Progenitor cell of endocrine pancreas (in vitro differentiated cells): ENCODE results near the gene SIM1. TPM values are rescaled to one million over a fixed set of nuclear protein-coding genes. Genes with fewer than 3 reads are reported as not detected.

Source experiments
- DNase-seq: peaks from one replicate; pipeline ENCODE4 v3.0.0; 2021; ENCODE audit warnings: low spot score; ENCODE audit not compliant: unreplicated experiment
- H3K27ac Mint-ChIP-seq: 2 replicates; pipeline ENCODE4 v1.8.0; 2021; ENCODE audit warnings: mild to moderate bottlenecking, moderate library complexity, mixed read lengths
- H3K27me3 Mint-ChIP-seq: 2 replicates; pipeline ENCODE4 v1.8.0; 2021; ENCODE audit warnings: mixed read lengths
- H3K36me3 Mint-ChIP-seq: 2 replicates; pipeline ENCODE4 v1.8.0; 2022; ENCODE audit warnings: mixed read lengths; ENCODE audit not compliant: insufficient read depth
- H3K4me1 Mint-ChIP-seq: 2 replicates; pipeline ENCODE4 v1.8.0; 2021; ENCODE audit warnings: low read depth, mixed read lengths
- H3K4me3 Mint-ChIP-seq: 2 replicates; pipeline ENCODE4 v1.8.0; 2021; ENCODE audit warnings: low read depth, mild to moderate bottlenecking, moderate library complexity, mixed read lengths
- H3K9me3 Mint-ChIP-seq: 2 replicates; pipeline ENCODE4 v1.8.0; 2021; ENCODE audit warnings: low read depth, mixed read lengths
- CTCF ChIP-seq: fragments of 200-600 bp; sonication (generic); IDR thresholded peaks from one replicate; pipeline ENCODE4 v1.5.0; 2021; ENCODE audit warnings: antibody characterized with exemption, mild to moderate bottlenecking; ENCODE audit not compliant: unreplicated experiment
- long read RNA-seq: library from polyadenylated mRNA; unstranded; transcript quantifications from one replicate; pipeline ENCODE4 v2.0.0, GENCODE V29; 2020
- total RNA-seq: library from RNA; stranded (reverse); gene quantifications from 2 replicates; pipeline ENCODE4 v1.2.1, GENCODE V29; 2021

The SIM1 gene
- 6.9 and 7.4 TPM in 2 replicates for total RNA-seq
- long read RNA-seq, partial matches to known transcripts = 1 of 12 reads
- long read RNA-seq, other reads (novel, unspliced or antisense) = 8 of 12 reads

DNA sequence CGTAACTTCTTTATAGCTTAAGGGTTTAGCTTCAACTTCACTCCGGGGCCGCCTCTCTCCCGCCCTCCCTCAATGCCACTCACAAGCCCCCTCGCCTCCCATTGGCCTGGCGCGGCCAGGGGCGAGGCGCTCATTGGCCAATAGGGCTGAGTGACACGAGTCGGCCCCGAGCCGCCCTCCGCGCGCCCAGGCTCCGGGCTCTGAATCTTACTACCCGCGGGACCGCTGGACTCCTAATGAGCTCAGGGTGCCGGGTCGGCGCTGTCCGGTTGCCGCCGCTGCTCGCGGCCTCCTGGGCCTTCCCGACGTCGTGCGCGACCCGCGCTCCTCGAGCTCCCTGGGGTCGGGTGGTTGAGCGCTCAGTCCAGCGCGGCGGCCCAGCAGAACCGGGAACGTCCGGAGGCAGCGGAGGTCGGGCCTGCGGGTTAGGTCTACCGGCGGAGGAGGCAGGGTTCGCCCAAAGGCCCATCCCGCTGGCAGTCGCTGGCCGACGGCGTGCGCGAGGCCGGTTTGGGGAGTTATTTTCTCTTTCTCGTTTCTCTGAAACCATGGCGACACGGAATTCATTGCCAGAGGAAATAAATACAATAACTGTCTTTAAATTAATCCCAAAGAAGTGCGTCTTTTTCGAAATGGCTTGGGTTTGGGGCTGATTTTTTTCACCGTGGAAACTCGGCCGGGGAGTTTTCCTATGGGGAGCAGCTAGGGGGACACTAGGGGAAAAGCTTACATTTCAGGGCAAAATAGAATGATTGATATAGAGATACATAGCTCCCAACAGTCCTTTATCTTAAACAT, at the start of gene SIM1:
TSS of gene SIM1 (minus strand) at position 19 of the 798 bp plus-strand sequence. CDS start 1,453 bp downstream, outside the sequence.
- no peak for TF ChIP-seq CTCF
- Mint-ChIP-seq H3K27me3 (peaks cover 93% of the 10 kb centered on the region), H3K27ac (peak within 1 kb of the TSS; percentile 65), H3K4me1 (peaks cover 5% of the 10 kb centered on the region), H3K4me3 (peak within 1 kb of the TSS; percentile 72), H3K9me3 (no peaks in the 10 kb centered on the region), H3K36me3 (no peaks in the 10 kb centered on the region)
- peak; percentile 61 for DNase-seq

GRCh38 chr6:100512203-100512862, 47.6 kb upstream of the SIM1 start:
- H3K27ac Mint-ChIP-seq = no peak overlapping the region
- H3K4me1 Mint-ChIP-seq = peaks cover 7% of the 10 kb centered on the region
- no peak overlapping the region for H3K4me3 Mint-ChIP-seq
- H3K27me3 Mint-ChIP-seq = no peaks in the 10 kb centered on the region
- H3K9me3 Mint-ChIP-seq = peaks cover 4% of the 10 kb centered on the region
- H3K36me3 Mint-ChIP-seq = peaks cover 11% of the 10 kb centered on the region
- DNase-seq = no peak
- no peak for TF ChIP-seq CTCF

- no peak overlapping the region for H3K4me3 Mint-ChIP-seq
- peaks cover 11% of the 10 kb centered on the region for H3K36me3 Mint-ChIP-seq
- peaks cover 4% of the 10 kb centered on the region for H3K9me3 Mint-ChIP-seq
- no peak overlapping the region for H3K27ac Mint-ChIP-seq
- no peak for DNase-seq
- H3K27me3 Mint-ChIP-seq = no peaks in the 10 kb centered on the region
- TF ChIP-seq CTCF = no peak
- H3K4me1 Mint-ChIP-seq = peaks cover 7% of the 10 kb centered on the region
Observed at GRCh38 chr6:100509101-100509500, 44.4 kb upstream of the SIM1 start.

DNA sequence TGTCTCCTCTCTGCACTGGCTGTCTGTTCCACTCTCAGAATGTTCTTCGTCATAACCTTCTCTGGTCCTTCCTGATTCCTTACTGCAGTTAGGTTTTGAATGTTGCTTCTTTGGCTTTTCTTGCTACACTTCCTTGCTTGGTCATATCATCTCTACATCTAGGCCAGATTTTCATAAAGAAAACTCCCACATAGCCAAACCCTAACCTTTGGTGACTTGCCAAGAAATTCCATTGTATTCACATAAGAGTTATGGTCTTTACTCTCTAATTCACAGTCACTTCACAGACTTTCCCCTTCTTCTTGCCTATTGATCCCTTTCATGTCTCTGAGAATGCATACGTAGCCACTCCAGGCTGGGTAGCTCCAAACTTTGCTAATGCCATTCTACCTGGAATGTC, 41.9 kb upstream of the SIM1 start:
- Mint-ChIP-seq H3K36me3 (peaks cover 10% of the 10 kb centered on the region), H3K4me3 (no peak overlapping the region), H3K4me1 (peaks cover 2% of the 10 kb centered on the region), H3K27ac (no peak overlapping the region), H3K9me3 (peaks cover 4% of the 10 kb centered on the region), H3K27me3 (no peaks in the 10 kb centered on the region)
- DNase-seq = no peak
- TF ChIP-seq CTCF = no peak
